COLO668 (cell line): Measurements from ENCODE around the gene SPPL2B.
"Not testable (repeated sequence)": the region's sequence is repeated elsewhere in the genome, so short reads cannot be mapped to it uniquely, and the experiment has no call there.

Experiments
- DNase-seq: peaks from one replicate; lab custom pipeline; 2025; ENCODE audit not compliant: unreplicated experiment; lab: John Stamatoyannopoulos, UW

Gene SPPL2B, protein sequence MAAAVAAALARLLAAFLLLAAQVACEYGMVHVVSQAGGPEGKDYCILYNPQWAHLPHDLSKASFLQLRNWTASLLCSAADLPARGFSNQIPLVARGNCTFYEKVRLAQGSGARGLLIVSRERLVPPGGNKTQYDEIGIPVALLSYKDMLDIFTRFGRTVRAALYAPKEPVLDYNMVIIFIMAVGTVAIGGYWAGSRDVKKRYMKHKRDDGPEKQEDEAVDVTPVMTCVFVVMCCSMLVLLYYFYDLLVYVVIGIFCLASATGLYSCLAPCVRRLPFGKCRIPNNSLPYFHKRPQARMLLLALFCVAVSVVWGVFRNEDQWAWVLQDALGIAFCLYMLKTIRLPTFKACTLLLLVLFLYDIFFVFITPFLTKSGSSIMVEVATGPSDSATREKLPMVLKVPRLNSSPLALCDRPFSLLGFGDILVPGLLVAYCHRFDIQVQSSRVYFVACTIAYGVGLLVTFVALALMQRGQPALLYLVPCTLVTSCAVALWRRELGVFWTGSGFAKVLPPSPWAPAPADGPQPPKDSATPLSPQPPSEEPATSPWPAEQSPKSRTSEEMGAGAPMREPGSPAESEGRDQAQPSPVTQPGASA

GRCh38 chr19:2328401-2329148 lies at the start of gene SPPL2B, which contains the start of gene LSM7:
Gene SPPL2B (plus strand): TSS chr19:2328684. CDS start chr19:2328710, 26 bp downstream.
Gene LSM7 (minus strand): TSS chr19:2328586. CDS start chr19:2328566, 20 bp downstream.
- DNase-seq: peak; percentile 96

- no peak for DNase-seq
Measured at GRCh38 chr19:2280633-2281264, 47.7 kb upstream of the SPPL2B start.

DNA sequence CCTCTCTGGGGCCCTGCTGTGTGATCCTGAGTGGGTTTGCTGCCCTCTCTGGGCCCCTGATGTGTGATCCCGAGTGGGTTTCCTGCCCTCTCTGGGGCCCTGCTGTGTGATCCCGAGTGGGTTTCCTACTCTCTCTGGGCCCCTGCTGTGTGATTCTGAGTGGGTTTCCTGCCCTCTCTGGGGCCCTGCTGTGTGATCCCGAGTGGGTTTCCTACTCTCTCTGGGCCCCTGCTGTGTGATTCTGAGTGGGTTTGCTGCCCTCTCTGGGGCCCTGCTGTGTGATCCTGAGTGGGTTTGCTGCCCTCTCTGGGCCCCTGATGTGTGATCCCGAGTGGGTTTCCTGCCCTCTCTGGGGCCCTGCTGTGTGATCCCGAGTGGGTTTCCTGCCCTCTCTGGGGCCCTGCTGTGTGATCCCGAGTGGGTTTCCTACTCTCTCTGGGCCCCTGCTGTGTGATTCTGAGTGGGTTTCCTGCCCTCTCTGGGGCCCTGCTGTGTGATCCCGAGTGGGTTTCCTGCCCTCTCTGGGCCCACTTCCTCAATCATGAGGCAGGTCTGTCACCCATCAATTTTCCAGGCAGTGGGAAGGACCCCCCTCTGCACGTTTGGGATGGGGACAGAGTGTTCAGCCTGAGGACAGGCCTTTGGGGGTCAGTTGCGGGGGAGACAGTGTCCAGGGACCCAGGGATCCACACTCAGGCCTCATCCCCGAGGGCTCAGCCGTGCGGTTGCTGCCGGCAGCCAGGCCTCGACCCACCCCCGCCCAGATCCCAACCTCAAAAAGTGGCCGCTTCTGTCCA lies 47.0 kb upstream of the SPPL2B start:
- not testable (repeated sequence) for DNase-seq

GRCh38 chr19:2282062-2282861 lies 46.2 kb upstream of the SPPL2B start, which contains the start of gene PEAK3:
Gene PEAK3 (minus strand): TSS chr19:2282175. CDS start chr19:2280931, 1,244 bp downstream.
- no peak for DNase-seq

DNA sequence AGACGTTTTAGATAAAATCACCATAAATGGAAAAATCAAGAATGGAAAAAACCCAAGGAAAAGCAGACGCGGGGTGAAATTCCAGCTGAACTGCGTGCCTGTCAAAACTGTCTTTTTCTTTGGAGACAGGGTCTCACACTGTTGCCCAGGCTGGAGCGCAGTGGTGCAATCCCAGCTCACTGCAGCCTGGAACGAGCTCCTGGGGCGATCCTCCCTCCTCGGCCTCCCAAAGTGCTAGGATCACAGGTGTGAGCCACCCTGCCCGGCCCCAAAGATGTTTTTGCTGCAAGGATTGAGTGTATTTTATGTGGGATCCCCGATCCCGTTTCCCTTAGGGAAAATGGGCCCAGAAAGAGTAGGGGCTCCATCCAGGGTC lies 45.6 kb upstream of the SPPL2B start:
- no peak for DNase-seq

DNA sequence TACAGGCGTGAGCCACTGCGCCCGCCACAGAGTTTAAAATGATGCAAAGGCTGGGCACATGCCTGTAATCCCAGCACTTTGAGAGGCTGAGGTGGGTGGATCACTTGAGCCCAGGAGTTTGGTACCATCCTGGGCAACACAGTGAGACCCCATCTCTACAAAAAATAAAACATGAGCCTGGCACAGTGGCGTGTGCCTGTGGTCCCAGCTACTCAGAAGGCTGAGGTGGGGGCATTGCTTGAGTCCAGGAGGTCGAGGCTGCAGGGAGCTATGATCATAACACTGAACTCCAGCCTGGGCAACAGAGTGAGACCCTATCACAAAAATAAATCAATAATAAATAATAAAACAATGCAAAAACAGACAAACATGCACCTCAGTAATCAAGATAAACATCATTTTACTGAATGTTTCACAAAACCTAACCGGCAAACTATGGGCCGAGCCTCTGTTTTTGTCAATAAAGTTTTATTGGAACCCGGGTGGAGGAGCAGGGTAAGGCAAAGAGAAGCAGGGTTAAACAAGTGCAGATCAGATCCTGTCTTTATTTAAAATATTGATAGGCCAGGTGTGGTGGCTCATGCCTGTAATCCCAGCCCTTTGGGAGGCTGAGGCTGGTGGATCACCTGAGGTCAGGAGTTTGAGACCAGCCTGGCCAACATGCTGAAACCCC lies 44.5 kb upstream of the SPPL2B start:
- DNase-seq: no peak

GRCh38 chr19:2286402-2287140 lies 41.9 kb upstream of the SPPL2B start:
- DNase-seq: no peak

DNA sequence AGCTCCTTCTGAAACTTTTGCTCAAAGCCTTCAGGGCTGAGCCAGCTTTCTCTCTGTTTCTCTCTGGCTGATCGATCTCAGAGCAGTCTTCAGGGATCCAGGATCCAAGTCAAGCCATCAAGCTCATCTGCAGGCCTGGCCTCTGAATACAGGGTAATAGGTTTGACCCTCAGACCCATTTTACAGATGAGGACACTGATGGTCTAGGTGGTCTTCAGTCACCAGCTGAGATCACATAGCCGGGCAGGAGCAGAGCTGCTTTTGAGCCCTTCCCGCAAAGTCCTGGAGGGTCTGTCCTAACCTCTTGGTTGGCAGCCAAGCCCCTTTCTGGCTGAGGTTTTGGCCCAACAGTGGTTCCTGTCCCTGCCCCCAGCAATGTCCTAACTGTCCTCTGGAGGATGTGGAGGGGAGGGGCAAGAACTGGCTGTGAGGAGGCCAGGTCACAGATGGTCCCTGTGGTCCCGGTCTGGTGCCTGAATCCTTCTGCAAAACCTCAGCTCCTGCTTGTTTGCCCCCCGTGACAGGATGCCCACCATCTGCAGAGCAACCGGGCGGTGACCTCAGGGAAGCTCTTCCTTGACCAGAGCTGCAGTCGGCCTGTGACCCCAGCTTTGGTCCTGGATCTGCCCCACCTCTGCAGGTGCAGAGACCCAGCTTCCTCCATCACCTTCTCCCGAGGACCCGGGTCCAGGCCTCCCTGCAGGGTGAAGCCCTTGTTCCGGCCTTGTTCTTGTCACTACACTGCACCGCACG lies 40.7 kb upstream of the SPPL2B start:
- no peak for DNase-seq

GRCh38 chr19:2288338-2288817 lies 40.1 kb upstream of the SPPL2B start:
- DNase-seq: no peak

DNA sequence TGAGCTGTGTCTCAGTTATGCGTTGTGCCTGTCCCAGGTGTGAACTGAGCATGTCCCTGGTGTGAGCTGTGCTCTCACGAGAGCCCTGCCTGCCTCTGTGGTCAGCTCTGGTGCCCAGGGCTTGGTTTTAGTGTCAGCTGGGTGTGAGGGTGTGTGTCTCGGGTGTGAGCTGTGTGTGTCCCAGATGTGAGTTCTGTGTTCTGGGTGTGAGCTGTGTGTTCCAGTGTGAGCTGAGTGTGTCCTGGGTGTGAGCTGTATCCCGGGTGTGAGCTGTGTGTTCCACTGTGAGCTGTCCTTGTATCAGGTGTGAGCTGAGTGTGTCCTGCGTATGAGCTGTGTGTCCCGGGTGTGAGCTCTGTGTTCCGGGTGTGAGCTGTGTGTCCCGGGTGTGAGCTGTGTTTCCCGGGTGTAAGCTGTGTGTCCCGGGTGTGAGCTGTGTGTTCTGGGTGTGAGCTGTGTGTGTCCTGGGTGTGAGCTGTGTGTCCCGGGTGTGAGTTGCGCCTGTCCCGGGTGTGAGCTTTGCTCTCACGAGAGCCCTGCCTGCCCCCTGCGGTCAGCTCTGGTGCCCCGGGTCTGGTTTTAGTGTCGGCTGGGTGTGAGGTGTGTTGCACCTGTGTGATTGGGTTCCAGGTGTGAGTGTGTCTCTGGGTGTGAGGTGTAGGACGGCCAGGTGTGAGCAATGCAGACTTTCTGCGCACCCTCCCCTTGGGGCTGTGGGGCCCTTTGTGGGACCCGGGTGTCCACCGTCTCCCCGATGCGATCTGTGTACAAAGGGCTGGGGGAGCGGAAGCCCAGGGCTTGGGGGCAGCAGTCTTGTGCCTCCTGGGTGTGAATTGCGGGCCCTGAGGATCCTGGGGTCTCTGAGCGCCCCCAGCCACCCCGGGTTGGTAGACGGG lies 39.4 kb upstream of the SPPL2B start:
- DNase-seq: no peak

DNA sequence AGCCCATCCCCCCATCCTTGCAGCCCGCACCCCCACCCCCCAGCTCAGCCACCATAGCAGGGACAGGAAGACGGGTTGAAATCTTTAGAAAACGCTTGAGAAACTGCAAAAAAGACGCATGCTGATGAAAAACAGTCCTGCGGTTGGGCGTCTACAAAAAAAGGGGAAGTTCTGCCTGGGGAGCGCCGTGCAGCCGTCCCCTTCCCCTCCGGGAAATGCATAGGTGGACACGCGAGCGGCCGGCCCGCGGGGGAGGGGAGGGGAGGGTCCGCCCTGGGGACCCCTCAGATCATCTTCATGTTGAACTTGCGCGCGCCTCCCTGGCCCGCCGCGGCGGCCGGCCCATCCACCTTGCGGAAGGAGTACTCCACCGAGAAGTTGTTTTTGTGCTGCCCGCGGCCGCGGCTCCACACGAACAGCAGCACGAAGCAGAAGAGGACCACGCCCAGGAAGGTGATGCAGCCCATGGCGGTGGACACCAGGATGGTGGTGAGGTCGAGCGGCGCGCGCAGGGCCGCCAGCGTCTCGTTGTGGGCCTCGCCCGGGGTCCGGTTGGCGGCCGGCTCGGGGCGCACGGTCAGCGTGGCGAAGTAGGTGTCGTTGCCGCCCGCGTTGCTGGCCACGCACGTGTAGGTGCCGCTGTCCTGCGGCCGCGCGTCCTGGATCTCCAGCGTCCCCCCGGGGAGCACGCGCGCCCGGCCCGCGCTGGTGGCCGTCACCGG lies 38.6 kb upstream of the SPPL2B start:
- peak; percentile 59 for DNase-seq

DNA sequence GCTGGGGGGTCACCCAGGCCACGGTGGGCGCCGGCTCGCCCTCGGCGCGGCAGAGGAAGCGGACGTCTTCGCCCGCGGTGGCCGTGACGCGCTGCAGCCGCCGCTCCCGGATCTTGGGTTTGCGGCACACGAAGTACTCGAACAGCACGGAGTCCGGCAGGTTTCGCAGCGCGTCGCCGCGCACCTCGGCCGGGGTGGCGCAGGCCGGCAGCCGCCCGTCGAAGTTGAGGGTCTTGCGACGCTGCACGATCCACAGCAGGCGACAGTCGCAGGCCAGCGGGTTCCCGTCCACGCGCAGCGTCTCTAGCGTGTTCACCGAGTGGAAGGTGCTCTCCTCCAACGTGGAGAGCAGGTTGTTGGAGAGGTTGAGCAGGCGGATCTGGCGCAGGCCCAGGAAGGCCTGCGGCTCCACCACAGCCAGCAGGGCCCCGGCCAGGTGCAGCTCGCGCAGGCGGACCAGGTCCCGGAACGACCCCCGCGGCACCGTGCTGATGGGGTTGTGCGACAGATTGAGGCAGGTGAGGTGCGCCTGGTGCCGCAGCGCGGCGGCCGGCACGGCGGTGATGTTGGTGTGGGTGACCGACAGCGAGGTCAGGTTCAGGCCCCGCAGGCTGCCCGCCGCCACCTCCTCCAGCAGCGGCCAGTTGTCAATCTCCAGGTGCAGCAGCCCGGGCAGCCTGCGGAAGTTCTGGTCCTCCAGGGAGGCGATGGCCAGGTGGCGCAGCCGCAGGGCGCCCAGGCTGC lies 37.9 kb upstream of the SPPL2B start:
- peak; percentile 85 for DNase-seq

GRCh38 chr19:2291185-2291751 lies 37.2 kb upstream of the SPPL2B start:
- DNase-seq: peak; percentile 78

DNA sequence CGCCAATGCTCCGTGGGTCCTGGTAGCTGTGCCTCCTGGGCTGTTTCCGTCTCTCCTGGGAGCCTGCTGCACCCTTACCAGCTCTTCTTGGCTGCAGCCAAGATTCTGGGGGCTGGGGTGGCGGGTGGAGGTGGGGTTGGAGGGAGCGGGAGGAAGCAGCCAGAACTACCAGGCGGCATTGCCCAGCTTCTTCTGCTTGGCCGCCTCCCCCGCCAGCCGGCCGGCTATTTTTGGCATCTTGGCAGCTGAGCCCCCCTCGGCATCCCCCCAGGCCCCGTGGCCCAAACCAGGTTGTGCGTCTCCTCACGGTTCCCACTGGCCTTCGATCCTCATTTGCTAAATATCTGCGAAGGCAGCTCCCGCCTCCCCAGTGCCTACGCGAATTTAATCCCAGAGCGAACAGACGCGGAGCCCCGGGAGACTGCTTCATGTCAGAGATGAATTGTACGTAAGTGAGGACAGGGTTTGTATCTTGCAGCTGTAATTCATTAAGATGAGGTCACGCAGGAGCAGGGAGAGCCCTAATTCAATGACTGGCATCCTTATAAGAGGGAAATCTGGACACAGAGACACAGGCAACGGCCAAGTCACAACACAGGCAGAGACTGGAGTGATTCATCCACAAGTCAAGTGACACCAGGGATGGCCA lies 33.7 kb upstream of the SPPL2B start:
- DNase-seq: no peak
